Activated T-cell treated with anti-CD3 and anti-CD28 coated beads for 4 hours (primary cell): Measurements from ENCODE around the gene DENND2A.
"Not testable (repeated sequence)": the region's sequence is repeated elsewhere in the genome, so short reads cannot be mapped to it uniquely, and the experiment has no call there.

Experiments
- DNase-seq: peaks from one replicate; pipeline ENCODE4 v3.0.0-alpha.2; 2020

Gene DENND2A

GRCh38 chr7:140539461-140539860 is 101.2 kb downstream of the DENND2A start:
- no peak for DNase-seq

- no peak for DNase-seq
Measured at GRCh38 chr7:140537750-140538482, 102.7 kb downstream of the DENND2A start.

- no peak for DNase-seq
Measured at GRCh38 chr7:140534743-140535142, 105.9 kb downstream of the DENND2A start.

GRCh38 chr7:140533394-140533872 is 107.2 kb downstream of the DENND2A start:
- no peak for DNase-seq

- not testable (repeated sequence) for DNase-seq
Measured at GRCh38 chr7:140529428-140529827, 111.2 kb downstream of the DENND2A start.

GRCh38 chr7:140526787-140527664 is 113.6 kb downstream of the DENND2A start:
- DNase-seq: no peak

GRCh38 chr7:140526214-140526613 is 114.4 kb downstream of the DENND2A start:
- DNase-seq: no peak

GRCh38 chr7:140525743-140526142 is 114.9 kb downstream of the DENND2A start:
- no peak for DNase-seq

- no peak for DNase-seq
Measured at GRCh38 chr7:140521421-140521820, 119.2 kb downstream of the DENND2A start.

GRCh38 chr7:140519007-140519399 is 121.6 kb downstream of the DENND2A start:
- no peak for DNase-seq

- DNase-seq: no peak
Measured at GRCh38 chr7:140518370-140519006, 122.1 kb downstream of the DENND2A start.

- DNase-seq: peak; percentile 52
Measured at GRCh38 chr7:140517546-140518369, 122.9 kb downstream of the DENND2A start.

GRCh38 chr7:140512317-140513000 is 128.2 kb downstream of the DENND2A start:
- DNase-seq: no peak

- no peak for DNase-seq
Measured at GRCh38 chr7:140509789-140510188, 130.8 kb downstream of the DENND2A start.

- not testable (repeated sequence) for DNase-seq
Measured at GRCh38 chr7:140507556-140507955, 133.1 kb downstream of the DENND2A start.

GRCh38 chr7:140506788-140507464 is 133.7 kb downstream of the DENND2A start:
- DNase-seq: no peak

GRCh38 chr7:140501966-140502365 is 138.6 kb downstream of the DENND2A start:
- DNase-seq: no peak

GRCh38 chr7:140497807-140498206 is 142.8 kb downstream of the DENND2A start:
- DNase-seq: not testable (repeated sequence)

GRCh38 chr7:140497241-140497769 is 143.3 kb downstream of the DENND2A start:
- DNase-seq: no peak

- DNase-seq: no peak
Measured at GRCh38 chr7:140495514-140496097, 145.0 kb downstream of the DENND2A start.

- no peak for DNase-seq
Measured at GRCh38 chr7:140494867-140495266, 145.7 kb downstream of the DENND2A start.
